Measurements from ENCODE around the gene HAND1.

DNA sequence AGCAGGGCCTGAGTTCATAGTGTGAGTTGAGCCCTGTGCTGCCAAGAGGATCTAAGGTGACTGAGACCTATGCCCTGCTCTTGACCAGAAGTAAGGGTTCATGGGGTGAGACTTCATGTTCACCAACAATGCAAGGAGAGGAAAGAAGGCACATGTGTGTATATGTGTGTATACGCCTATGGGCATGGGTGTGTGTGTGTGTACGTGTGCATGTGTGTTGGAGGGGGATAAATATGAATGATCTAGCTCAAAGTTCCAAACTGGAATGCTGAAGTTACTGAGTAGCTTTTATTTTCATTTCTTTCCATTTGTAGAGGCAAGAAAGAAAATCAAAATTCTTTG lies 25.6 kb upstream of the HAND1 start:
- no peak for TF ChIP-seq SUZ12 (IDR thresholded peaks at IDR 0.05)
- TF ChIP-seq L3MBTL2 (conservative IDR thresholded peaks at IDR 0.05): no peak

Measured in HEK293T (cell line).